Left ventricle myocardium inferior (tissue), 1 donor: Measurements from ENCODE around the gene GABRB2. TPM values are rescaled to one million over a fixed set of nuclear protein-coding genes. Genes with fewer than 3 reads are reported as not detected.
"Not testable (repeated sequence)": the region's sequence is repeated elsewhere in the genome, so short reads cannot be mapped to it uniquely, and the experiment has no call there.

Source experiments
- DNase-seq: peaks from one replicate; pipeline ENCODE4 v3.0.0-alpha.2; 2020
- H3K27ac ChIP-seq: fragments of 200-600 bp; replicated peaks from 2 replicates; pipeline ENCODE4 v1.8.0; 2021
- H3K27me3 ChIP-seq: fragments of 200-600 bp; 2 replicates; pipeline ENCODE4 v1.8.0; 2021; ENCODE audit warnings: low read depth
- H3K36me3 ChIP-seq: fragments of 200-600 bp; 2 replicates; pipeline ENCODE4 v1.8.0; 2021
- H3K4me1 ChIP-seq: fragments of 200-600 bp; 2 replicates; pipeline ENCODE4 v1.8.0; 2021
- H3K4me3 ChIP-seq: fragments of 200-600 bp; 2 replicates; pipeline ENCODE4 v1.8.0; 2021; ENCODE audit warnings: mild to moderate bottlenecking, moderate library complexity
- H3K9me3 ChIP-seq: fragments of 200-600 bp; replicated peaks from 2 replicates; pipeline ENCODE4 v1.8.0; 2021
- CTCF ChIP-seq: fragments of 200-600 bp; IDR thresholded peaks from 2 replicates; pipeline ENCODE4 v1.8.0; 2021; ENCODE audit warnings: antibody characterized with exemption, mild to moderate bottlenecking, borderline replicate concordance
- intact Hi-C: fragments of 100-400 bp; cut with micrococcal nuclease; formaldehyde crosslinking; loops from one replicate; pipeline ENCODE4 v1.11.0; 2022
- total RNA-seq: library from RNA; stranded (reverse); fragmentation: NEBNext Ultra II Directional; extraction: Animal tissue kit (Norgen Biotek cat#: 25700); gene quantifications from one replicate; pipeline ENCODE4 v1.2.1, GENCODE V29; 2021
- donor health status: DM: no; HTN: yes; CAD: no; lungs with severe emphysema.

Gene GABRB2
- total RNA-seq, 1 donor from 2014 or later: 0.11 TPM

GRCh38 chr5:161246749-161247148, 299.8 kb downstream of the GABRB2 start:
- Histone ChIP-seq H3K36me3 (no peaks in the 10 kb centered on the region), H3K4me3 (no peak overlapping the region), H3K4me1 (no peaks in the 10 kb centered on the region), H3K27me3 (no peaks in the 10 kb centered on the region), H3K27ac (no peak overlapping the region), H3K9me3 (no peaks in the 10 kb centered on the region)
- intact Hi-C loops: no loop called here
- no peak for DNase-seq
- TF ChIP-seq CTCF: no peak

- H3K36me3 ChIP-seq, H3K27ac ChIP-seq, H3K27me3 ChIP-seq, DNase-seq, H3K4me1 ChIP-seq, H3K4me3 ChIP-seq, intact Hi-C loops, H3K9me3 ChIP-seq: not testable (repeated sequence)
Measured at GRCh38 chr5:161245846-161246245, 300.7 kb downstream of the GABRB2 start.

Other genes with a start within 250 kb of the GABRB2 start
- gene GABRA6, start 139.0 kb upstream of the GABRB2 start, total RNA-seq: not detected